Activated CD4-positive, CD25-positive, alpha-beta regulatory T cell treated with anti-CD3 and anti-CD28 coated beads, Interleukin-2, amount 50 U/mL, for 16 hours (primary cell): ENCODE results near the gene DIAPH3.

Source experiments
- DNase-seq: peaks from one replicate; pipeline ENCODE4 v3.0.0-alpha.2; 2020; ENCODE audit warnings: low read depth, low spot score

DIAPH3 gene

GRCh38 chr13:59721926-59722910 is 441.5 kb downstream of the DIAPH3 start:
- no peak for DNase-seq

- DNase-seq, result no peak
Measured at GRCh38 chr13:59715611-59716010, 448.1 kb downstream of the DIAPH3 start.

- no peak for DNase-seq
Measured at GRCh38 chr13:59710996-59711701, 452.6 kb downstream of the DIAPH3 start.

GRCh38 chr13:59710416-59710815 is 453.3 kb downstream of the DIAPH3 start:
- no peak for DNase-seq

GRCh38 chr13:59706101-59706976 is 457.4 kb downstream of the DIAPH3 start:
- DNase-seq, result no peak

- DNase-seq, result no peak
Measured at GRCh38 chr13:59702269-59702668, 461.5 kb downstream of the DIAPH3 start.

GRCh38 chr13:59701261-59701660 is 462.5 kb downstream of the DIAPH3 start:
- DNase-seq, result no peak

GRCh38 chr13:59700281-59700680 is 463.4 kb downstream of the DIAPH3 start:
- DNase-seq, result no peak

- DNase-seq, result no peak
Measured at GRCh38 chr13:59696271-59696670, 467.5 kb downstream of the DIAPH3 start.

- DNase-seq, result no peak
Measured at GRCh38 chr13:59691501-59692066, 472.1 kb downstream of the DIAPH3 start.

- DNase-seq, result no peak
Measured at GRCh38 chr13:59690857-59691500, 472.7 kb downstream of the DIAPH3 start.

GRCh38 chr13:59689057-59689456 is 474.7 kb downstream of the DIAPH3 start:
- no peak for DNase-seq

- no peak for DNase-seq
Measured at GRCh38 chr13:59686798-59687394, 476.8 kb downstream of the DIAPH3 start.

GRCh38 chr13:59684105-59684504 is 479.6 kb downstream of the DIAPH3 start:
- DNase-seq, result no peak

GRCh38 chr13:59681636-59682311 is 482.0 kb downstream of the DIAPH3 start:
- no peak for DNase-seq

GRCh38 chr13:59680429-59681024 is 483.2 kb downstream of the DIAPH3 start:
- DNase-seq, result no peak

- no peak for DNase-seq
Measured at GRCh38 chr13:59679254-59679653, 484.5 kb downstream of the DIAPH3 start.

- no peak for DNase-seq
Measured at GRCh38 chr13:59677966-59678814, 485.5 kb downstream of the DIAPH3 start.

- DNase-seq, result no peak
Measured at GRCh38 chr13:59677430-59677829, 486.3 kb downstream of the DIAPH3 start.
